Adrenal gland (tissue), 12 donors: ENCODE data around the gene ATP5PD. TPM values are rescaled to one million over a fixed set of nuclear protein-coding genes. Genes with fewer than 3 reads are reported as not detected.

Experiments
- DNase-seq, 7 donors: peaks; one replicate each; pipeline ENCODE4 v3.0.0-alpha.2; 2019 to 2020
- H3K27ac ChIP-seq, 5 donors: fragments of 200-600 bp; sonication (generic) in 4 of 5; 1 replicate in 3 of 5; 2 replicates in 2 of 5; pipeline versions ENCODE4 v1.5.1 to v1.8.0; 2016 to 2020; ENCODE audit warnings: mild to moderate bottlenecking in 1 of 5
- H3K27me3 ChIP-seq: fragments of 200-600 bp; 2 replicates; pipeline ENCODE4 v1.8.0; 2021
- H3K36me3 ChIP-seq, 2 donors: fragments of 200-600 bp; replicated peaks in 1 of 2; 1 replicate in 1 of 2; 2 replicates in 1 of 2; pipeline versions ENCODE4 v1.5.1 to v1.8.0; 2018 to 2022
- H3K4me1 ChIP-seq, 2 donors: fragments of 200-600 bp; replicated peaks in 1 of 2; 1 replicate in 1 of 2; 2 replicates in 1 of 2; pipeline versions ENCODE4 v1.5.1 to v1.8.0; 2018 to 2021
- H3K4me3 ChIP-seq, 4 donors: fragments of 200-600 bp; sonication (generic) in 3 of 4; one replicate each; pipeline ENCODE4 v1.5.1; 2016 to 2018
- H3K9me3 ChIP-seq, 3 donors: fragments of 200-600 bp; sonication (generic) in 1 of 3; replicated peaks in 1 of 3; 1 replicate in 2 of 3; 2 replicates in 1 of 3; pipeline versions ENCODE4 v1.5.1 to v1.8.0; 2016 to 2021
- POLR2A ChIP-seq, 2 donors: fragments of 450-650 bp; IDR thresholded peaks; one replicate each; pipeline ENCODE4 v1.6.1; 2017; ENCODE audit warnings: antibody characterized with exemption in 2 of 2, mild to moderate bottlenecking in 2 of 2, moderate library complexity in 1 of 2
- WGBS, 4 donors: extraction: QIAGEN DNeasy Blood & Tissue Kit in 2 of 4; methylation state at CpG; one replicate each; pipeline versions ENCODE4 v1.1.5 to v1.1.7; 2013 to 2017; 5-methylcytosine and 5-hydroxymethylcytosine counted together
- intact Hi-C, 2 donors: fragments of 100-400 bp; cut with DNase I; formaldehyde crosslinking; loops; one replicate each; pipeline versions ENCODE4 v1.14.1 to v1.15.0; 2022 to 2023
- polyA plus RNA-seq, 3 donors: library from polyadenylated mRNA; stranded (reverse); fragments of 200-250 nt in 2 of 3; fragments of 350-450 nt in 1 of 3; fragmentation: Illumina TruSeq in 1 of 3; extraction: RNeasy Lipid Tissue Mini Kit (QIAGEN cat#74804) in 1 of 3; gene quantifications; one replicate each; pipeline ENCODE4 v1.2.3, GENCODE V29; 2013 to 2014
- total RNA-seq, 9 donors: library from RNA; depleted of rRNA in 4 of 9; stranded (reverse); fragments of >200 nt in 4 of 9; fragments of 120-200 nt in 1 of 9; fragmentation: NEBNext Ultra II Directional in 1 of 9; extraction: Animal tissue kit (Norgen Biotek cat#: 25700) in 1 of 9; gene quantifications; one replicate each; pipeline versions ENCODE4 v1.1.0 to v1.2.4, GENCODE V29; 2013 to 2023
- TF ChIP-seq, protein P1 (sequence below), 6 experiments: fragments of 450-650 bp in 4 of 6; fragments of 200-600 bp in 2 of 6; sonication (generic) in 1 of 6; IDR thresholded peaks; 1 replicate in 5 of 6; 2 replicates in 1 of 6; pipeline versions ENCODE4 v1.5.1 to v1.8.0; 2016 to 2021; ENCODE audit warnings: antibody characterized with exemption in 6 of 6, mild to moderate bottlenecking in 2 of 6, moderate library complexity in 1 of 6
- donor health status: healthy with polysubstance abuse.
- donor health status: Bipolar disorder and iron deficiency.
- donor health status: DM: yes; HTN: yes; CAD: no.
- donor health status: DM: no; HTN: no; CAD: no.
- donor health status: DM: no; HTN: no; CAD: no.
- donor health status: DM: yes; HTN: yes; CAD: no.

ATP5PD gene
- total and polyA plus RNA-seq, 12 donors, result 215 to 826 (median 308) TPM

DNA sequence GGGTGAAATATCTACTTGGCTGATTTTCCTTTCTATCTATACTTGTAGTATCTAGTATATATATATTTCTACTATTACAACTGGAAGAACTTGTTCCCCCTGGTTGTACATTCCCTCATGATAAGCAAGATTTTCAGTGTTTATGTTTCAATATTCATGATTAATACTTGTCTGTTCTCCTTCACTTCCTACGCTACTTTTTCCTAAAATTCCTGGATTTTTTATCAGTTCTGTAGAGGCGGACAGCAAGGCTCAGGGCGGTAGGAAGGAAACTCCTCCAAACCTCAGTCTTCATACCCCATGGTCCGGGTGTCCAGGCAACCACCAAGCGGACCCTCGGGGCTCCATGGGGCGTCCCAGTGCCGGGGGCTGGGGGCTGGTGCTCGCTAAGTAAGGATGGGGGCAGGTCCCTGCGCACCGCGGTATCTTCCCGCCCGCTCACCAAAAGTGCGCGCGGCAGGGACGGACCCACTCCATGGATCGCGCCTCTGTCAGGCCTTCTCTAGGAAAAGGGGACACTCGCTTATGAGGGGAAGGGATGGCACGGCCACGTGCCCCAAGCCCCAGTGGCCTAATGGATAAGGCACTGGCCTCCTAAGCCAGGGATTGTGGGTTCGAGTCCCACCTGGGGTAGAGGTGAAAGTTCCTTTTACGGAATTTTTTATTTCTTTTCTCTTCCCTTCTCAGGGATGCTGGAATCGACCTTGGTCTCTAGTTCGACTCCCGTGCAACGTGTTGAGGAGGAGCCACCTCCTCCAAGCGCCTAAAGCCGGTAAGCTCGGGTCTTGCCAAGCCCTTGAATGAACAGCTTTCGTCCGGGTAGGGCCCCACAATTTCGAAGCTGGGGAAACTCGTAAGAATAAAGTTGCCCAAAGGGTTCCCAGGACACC, 13.2 kb downstream of the ATP5PD start:
- H3K4me3 ChIP-seq, result peak overlapping the region in 3 of 4 donors; percentile 18 to 60 (median 29)
- H3K4me1 ChIP-seq, result peaks cover 26 to 34% of the 10 kb centered on the region in 2 donors
- peak overlapping the region in 3 of 5 donors; percentile 78 to 94 (median 92) for H3K27ac ChIP-seq
- H3K27me3 ChIP-seq, result no peaks in the 10 kb centered on the region
- DNase-seq, result peak; percentile 89 to 99 (median 94)
- H3K36me3 ChIP-seq, result peaks cover 0 to 6% of the 10 kb centered on the region in 2 donors
- intact Hi-C loops, result loop anchor here in 1 of 2 donors (10.0 kb wide), 1 partner anchor 59 kb away; the partner anchor contains the start of gene HID1
- 1 to 2% (median 1%) methylated on average over 28 to 36 of the region's 36 CpGs for WGBS, 4 donors
- no peaks in the 10 kb centered on the region for H3K9me3 ChIP-seq
- TF ChIP-seq POLR2A (IDR thresholded peaks at IDR 0.05), result no peak
- TF ChIP-seq, protein P1, sequence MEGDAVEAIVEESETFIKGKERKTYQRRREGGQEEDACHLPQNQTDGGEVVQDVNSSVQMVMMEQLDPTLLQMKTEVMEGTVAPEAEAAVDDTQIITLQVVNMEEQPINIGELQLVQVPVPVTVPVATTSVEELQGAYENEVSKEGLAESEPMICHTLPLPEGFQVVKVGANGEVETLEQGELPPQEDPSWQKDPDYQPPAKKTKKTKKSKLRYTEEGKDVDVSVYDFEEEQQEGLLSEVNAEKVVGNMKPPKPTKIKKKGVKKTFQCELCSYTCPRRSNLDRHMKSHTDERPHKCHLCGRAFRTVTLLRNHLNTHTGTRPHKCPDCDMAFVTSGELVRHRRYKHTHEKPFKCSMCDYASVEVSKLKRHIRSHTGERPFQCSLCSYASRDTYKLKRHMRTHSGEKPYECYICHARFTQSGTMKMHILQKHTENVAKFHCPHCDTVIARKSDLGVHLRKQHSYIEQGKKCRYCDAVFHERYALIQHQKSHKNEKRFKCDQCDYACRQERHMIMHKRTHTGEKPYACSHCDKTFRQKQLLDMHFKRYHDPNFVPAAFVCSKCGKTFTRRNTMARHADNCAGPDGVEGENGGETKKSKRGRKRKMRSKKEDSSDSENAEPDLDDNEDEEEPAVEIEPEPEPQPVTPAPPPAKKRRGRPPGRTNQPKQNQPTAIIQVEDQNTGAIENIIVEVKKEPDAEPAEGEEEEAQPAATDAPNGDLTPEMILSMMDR (IDR thresholded peaks at IDR 0.05), result no peak

DNA sequence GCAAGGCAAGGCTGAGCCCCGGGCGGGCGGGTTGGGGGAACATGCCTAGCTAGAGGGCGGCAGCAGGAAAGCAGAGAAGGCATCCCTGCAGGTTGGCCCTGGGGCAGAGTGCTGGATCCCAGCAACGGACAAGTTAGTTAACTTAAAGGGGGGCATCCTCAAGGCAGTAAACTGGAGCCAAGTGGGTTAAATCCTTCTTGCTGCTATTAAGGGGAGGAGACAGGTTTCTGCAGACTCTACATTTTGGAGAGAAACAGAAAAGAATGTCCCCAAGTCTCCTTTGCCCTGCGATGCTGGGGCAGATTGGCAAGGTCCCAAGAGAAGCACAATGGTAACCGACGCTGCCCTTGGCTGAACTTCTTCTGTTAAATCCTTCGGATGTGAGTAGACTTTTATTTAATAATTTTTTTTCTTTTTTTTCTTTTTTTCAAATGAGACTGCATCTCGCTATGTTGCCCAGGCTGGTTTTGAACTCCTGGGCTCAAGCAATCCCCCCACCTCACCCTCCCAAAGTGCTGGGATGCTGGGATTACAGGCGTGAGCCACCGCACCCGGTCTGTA, 14.0 kb downstream of the ATP5PD start:
- Histone ChIP-seq H3K9me3 (no peaks in the 10 kb centered on the region), H3K4me1 (peaks cover 26 to 34% of the 10 kb centered on the region in 2 donors), H3K4me3 (peak overlapping the region in 1 of 4 donors; percentile 60), H3K36me3 (no peaks in the 10 kb centered on the region), H3K27me3 (no peaks in the 10 kb centered on the region), H3K27ac (peak overlapping the region in 3 of 5 donors; percentile 6 to 94 (median 77))
- no peak for TF ChIP-seq POLR2A (IDR thresholded peaks at IDR 0.05)
- TF ChIP-seq, protein P1 (IDR thresholded peaks at IDR 0.05), result no peak
- WGBS, 4 donors, result 1 to 4% (median 1%) methylated on average over 9 to 13 of the region's 13 CpGs
- intact Hi-C loops, result loop anchor here in 1 of 2 donors (10.0 kb wide), 1 partner anchor 58 kb away; the partner anchor contains the start of gene HID1
- DNase-seq, result peak; percentile 45 to 82 (median 55)

DNA sequence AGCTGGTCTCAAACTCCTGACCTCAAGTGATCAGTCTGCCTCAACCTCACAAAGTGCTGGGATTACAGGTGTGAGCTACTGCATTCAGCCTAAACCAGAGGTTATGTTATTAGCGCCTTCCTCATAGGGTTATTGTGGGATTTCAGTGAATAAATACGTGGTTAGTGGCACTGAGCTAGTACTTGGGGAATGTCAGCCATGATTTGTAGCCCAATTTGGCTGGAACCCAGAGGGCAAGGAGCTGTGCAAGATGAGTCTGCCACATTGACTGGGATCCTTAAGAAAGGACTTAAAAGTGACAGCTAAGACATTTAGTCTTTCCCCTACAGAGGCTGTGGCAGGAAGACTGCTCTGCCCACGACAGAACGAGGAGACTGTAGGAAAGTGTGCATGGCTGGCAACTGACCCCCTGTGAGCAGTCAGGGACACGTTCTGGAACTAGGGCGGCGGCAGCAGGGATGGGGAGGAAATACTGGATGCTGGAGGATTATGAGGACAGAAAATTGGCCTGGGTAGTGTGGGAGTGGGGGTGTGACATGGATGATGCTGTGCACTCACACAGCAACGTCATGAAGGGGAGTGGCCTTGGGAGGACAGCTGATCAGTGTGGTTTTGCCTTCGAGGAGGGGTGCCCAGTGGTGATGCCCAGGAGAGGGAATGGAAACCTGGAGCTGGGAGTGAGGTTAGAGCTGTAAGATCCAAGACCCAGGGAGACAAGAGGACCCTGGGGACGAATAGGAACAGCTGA, 14.6 kb downstream of the ATP5PD start:
- H3K36me3 ChIP-seq, result no peaks in the 10 kb centered on the region
- peak overlapping the region in 1 of 4 donors; percentile 27 for H3K4me3 ChIP-seq
- no peaks in the 10 kb centered on the region for H3K9me3 ChIP-seq
- peak overlapping the region in 4 of 5 donors; percentile 6 to 94 (median 44) for H3K27ac ChIP-seq
- DNase-seq, result peak; percentile 72 to 95 (median 81)
- intact Hi-C loops, result loop anchor here in 1 of 2 donors (10.0 kb wide), 1 partner anchor 57 kb away; the partner anchor contains the start of gene HID1
- H3K27me3 ChIP-seq, result no peaks in the 10 kb centered on the region
- TF ChIP-seq, protein P1 (IDR thresholded peaks at IDR 0.05), result no peak
- no peak for TF ChIP-seq POLR2A (IDR thresholded peaks at IDR 0.05)
- H3K4me1 ChIP-seq, result peaks cover 26 to 34% of the 10 kb centered on the region in 2 donors
- WGBS, 4 donors, result 8 to 10% (median 8%) methylated on average over 7 to 10 of the region's 10 CpGs
